Measurements from ENCODE around the gene ATG16L2.
"Not testable (repeated sequence)": the region's sequence is repeated elsewhere in the genome, so short reads cannot be mapped to it uniquely, and the experiment has no call there.

Gene ATG16L2

GRCh38 chr11:72779495-72780128 is 34.6 kb upstream of the ATG16L2 start:
- no peak for DNase-seq

GRCh38 chr11:72780296-72781062 is 33.7 kb upstream of the ATG16L2 start:
- no peak for DNase-seq

GRCh38 chr11:72781063-72781312 is 33.2 kb upstream of the ATG16L2 start:
- DNase-seq: no peak

- DNase-seq: peak; percentile 29
Observed at GRCh38 chr11:72781313-72782080, 32.7 kb upstream of the ATG16L2 start.

GRCh38 chr11:72782081-72782920 is 31.9 kb upstream of the ATG16L2 start:
- DNase-seq: no peak

- DNase-seq: no peak
Observed at GRCh38 chr11:72783144-72783905, 30.9 kb upstream of the ATG16L2 start.

GRCh38 chr11:72784662-72785061 is 29.5 kb upstream of the ATG16L2 start:
- no peak for DNase-seq

GRCh38 chr11:72786305-72787215 is 27.7 kb upstream of the ATG16L2 start:
- DNase-seq: no peak

GRCh38 chr11:72787216-72788104 is 26.8 kb upstream of the ATG16L2 start:
- no peak for DNase-seq

- no peak for DNase-seq
Observed at GRCh38 chr11:72788241-72788640, 26.0 kb upstream of the ATG16L2 start.

GRCh38 chr11:72789493-72790131 is 24.6 kb upstream of the ATG16L2 start:
- peak; percentile 91 for DNase-seq

GRCh38 chr11:72791228-72791627 is 23.0 kb upstream of the ATG16L2 start:
- DNase-seq: not testable (repeated sequence)

- no peak for DNase-seq
Observed at GRCh38 chr11:72792437-72793021, 21.7 kb upstream of the ATG16L2 start.

GRCh38 chr11:72793076-72793424 is 21.2 kb upstream of the ATG16L2 start:
- no peak for DNase-seq

GRCh38 chr11:72793425-72794367 is 20.5 kb upstream of the ATG16L2 start, which contains the start of gene STARD10:
Gene STARD10 (minus strand): TSS chr11:72794047. CDS start chr11:72781181, 12,866 bp downstream.
- DNase-seq: peak; percentile 94

GRCh38 chr11:72798361-72798760 is 15.8 kb upstream of the ATG16L2 start:
- DNase-seq: no peak

- no peak for DNase-seq
Observed at GRCh38 chr11:72799441-72799840, 14.8 kb upstream of the ATG16L2 start.

- no peak for DNase-seq
Observed at GRCh38 chr11:72802822-72803221, 11.4 kb upstream of the ATG16L2 start.
